ENCODE measurements around the gene SPAG17. TPM values are rescaled to one million over a fixed set of nuclear protein-coding genes. Genes with fewer than 3 reads are reported as not detected.

SPAG17 gene
- total RNA-seq, 1 donor from 2014 or later, result 1.9 TPM

- Histone ChIP-seq H4K20me1 (ENCODE audit: insufficient read depth, low read length) (no peaks in the 10 kb centered on the region), H3K4me1 (ENCODE audit: insufficient read depth, low read length) (no peaks in the 10 kb centered on the region), H3K9ac (ENCODE audit: low read length) (no peak overlapping the region), H3K4me3 (ENCODE audit: insufficient read depth, low read depth, low read length) (no peak overlapping the region), H3K27ac (ENCODE audit: low read depth, low read length) (no peak overlapping the region), H3K36me3 (ENCODE audit: insufficient read depth, low read length) (no peaks in the 10 kb centered on the region), H2AFZ (ENCODE audit: low read depth, low read length) (no peak overlapping the region), H3K27me3 (ENCODE audit: insufficient read depth, low read length) (no peaks in the 10 kb centered on the region), H3K79me2 (ENCODE audit: insufficient read depth, low read length) (no peaks in the 10 kb centered on the region), H3K4me2 (ENCODE audit: low read length) (no peak overlapping the region), H3K9me3 (ENCODE audit: insufficient read depth, low read depth, low read length) (no peaks in the 10 kb centered on the region)
- Mint-ChIP-seq H3K27ac (ENCODE audit: unreplicated experiment) (no peak overlapping the region), H3K9me3 (ENCODE audit: unreplicated experiment) (no peaks in the 10 kb centered on the region), H3K27me3 (ENCODE audit: low read depth, unreplicated experiment) (no peaks in the 10 kb centered on the region), H3K4me3 (ENCODE audit: unreplicated experiment) (no peak overlapping the region), H3K36me3 (ENCODE audit: low read depth, unreplicated experiment) (no peaks in the 10 kb centered on the region), H3K4me1 (ENCODE audit: low read depth, unreplicated experiment) (no peaks in the 10 kb centered on the region)
- FAIRE-seq, result no peak
- no peak for TF ChIP-seq EZH2 (IDR thresholded peaks at IDR 0.05; ENCODE audit: insufficient read depth, low read length)
- TF ChIP-seq CTCF (IDR thresholded peaks at IDR 0.05; ENCODE audit: insufficient read depth, low read depth, low read length), result no peak
- DNase-seq (ENCODE audit: low read depth), result no peak
Observed at GRCh38 chr1:118085365-118085764, 99.7 kb downstream of the SPAG17 start.

GRCh38 chr1:118084400-118084799, 100.6 kb downstream of the SPAG17 start:
- Histone ChIP-seq H3K79me2 (ENCODE audit: insufficient read depth, low read length) (no peaks in the 10 kb centered on the region), H3K4me3 (ENCODE audit: insufficient read depth, low read depth, low read length) (no peak overlapping the region), H3K4me1 (ENCODE audit: insufficient read depth, low read length) (no peaks in the 10 kb centered on the region), H3K9me3 (ENCODE audit: insufficient read depth, low read depth, low read length) (no peaks in the 10 kb centered on the region), H3K27ac (ENCODE audit: low read depth, low read length) (no peak overlapping the region), H3K36me3 (ENCODE audit: insufficient read depth, low read length) (no peaks in the 10 kb centered on the region), H2AFZ (ENCODE audit: low read depth, low read length) (no peak overlapping the region), H3K4me2 (ENCODE audit: low read length) (no peak overlapping the region), H3K9ac (ENCODE audit: low read length) (no peak overlapping the region), H4K20me1 (ENCODE audit: insufficient read depth, low read length) (no peaks in the 10 kb centered on the region), H3K27me3 (ENCODE audit: insufficient read depth, low read length) (no peaks in the 10 kb centered on the region)
- Mint-ChIP-seq H3K36me3 (ENCODE audit: low read depth, unreplicated experiment) (no peaks in the 10 kb centered on the region), H3K9me3 (ENCODE audit: unreplicated experiment) (no peaks in the 10 kb centered on the region), H3K27ac (ENCODE audit: unreplicated experiment) (no peak overlapping the region), H3K4me1 (ENCODE audit: low read depth, unreplicated experiment) (no peaks in the 10 kb centered on the region), H3K4me3 (ENCODE audit: unreplicated experiment) (no peak overlapping the region), H3K27me3 (ENCODE audit: low read depth, unreplicated experiment) (no peaks in the 10 kb centered on the region)
- no peak for DNase-seq (ENCODE audit: low read depth)
- TF ChIP-seq EZH2 (IDR thresholded peaks at IDR 0.05; ENCODE audit: insufficient read depth, low read length) (no peak), CTCF (IDR thresholded peaks at IDR 0.05; ENCODE audit: insufficient read depth, low read depth, low read length) (no peak)
- no peak for FAIRE-seq

- Histone ChIP-seq H2AFZ (ENCODE audit: low read depth, low read length) (no peak overlapping the region), H3K4me2 (ENCODE audit: low read length) (no peak overlapping the region), H3K36me3 (ENCODE audit: insufficient read depth, low read length) (no peaks in the 10 kb centered on the region), H3K79me2 (ENCODE audit: insufficient read depth, low read length) (no peaks in the 10 kb centered on the region), H3K9ac (ENCODE audit: low read length) (no peak overlapping the region), H3K27ac (ENCODE audit: low read depth, low read length) (no peak overlapping the region), H3K27me3 (ENCODE audit: insufficient read depth, low read length) (no peaks in the 10 kb centered on the region), H3K9me3 (ENCODE audit: insufficient read depth, low read depth, low read length) (no peaks in the 10 kb centered on the region), H4K20me1 (ENCODE audit: insufficient read depth, low read length) (no peaks in the 10 kb centered on the region), H3K4me3 (ENCODE audit: insufficient read depth, low read depth, low read length) (no peak overlapping the region), H3K4me1 (ENCODE audit: insufficient read depth, low read length) (no peaks in the 10 kb centered on the region)
- H3K36me3 Mint-ChIP-seq (ENCODE audit: low read depth, unreplicated experiment), result no peaks in the 10 kb centered on the region
- peaks cover under 1% of the 10 kb centered on the region for H3K4me1 Mint-ChIP-seq (ENCODE audit: low read depth, unreplicated experiment)
- no peak overlapping the region for H3K4me3 Mint-ChIP-seq (ENCODE audit: unreplicated experiment)
- no peaks in the 10 kb centered on the region for H3K9me3 Mint-ChIP-seq (ENCODE audit: unreplicated experiment)
- DNase-seq (ENCODE audit: low read depth), result no peak
- no peak for FAIRE-seq
- TF ChIP-seq EZH2 (IDR thresholded peaks at IDR 0.05; ENCODE audit: insufficient read depth, low read length) (no peak), CTCF (IDR thresholded peaks at IDR 0.05; ENCODE audit: insufficient read depth, low read depth, low read length) (no peak)
- H3K27ac Mint-ChIP-seq (ENCODE audit: unreplicated experiment), result no peak overlapping the region
- H3K27me3 Mint-ChIP-seq (ENCODE audit: low read depth, unreplicated experiment), result no peaks in the 10 kb centered on the region
Observed at GRCh38 chr1:118082984-118083383, 102.0 kb downstream of the SPAG17 start.

All from astrocyte (in vitro differentiated cells and primary cell).